SU-DHL-6 (cell line): ENCODE data around the gene SLC16A12.

ENCODE experiments used
- H2AFZ ChIP-seq: fragments of 200-600 bp; sonication (generic); 2 replicates; pipeline ENCODE4 v1.6.1; 2014; ENCODE audit warnings: low read depth, mild to moderate bottlenecking, moderate library complexity, mixed read lengths, antibody characterized with exemption, low read length; ENCODE audit not compliant: severe bottlenecking
- H3F3A ChIP-seq: fragments of 200-600 bp; shearing (Covaris generic); 2 replicates; pipeline ENCODE4 v1.6.0; 2016; ENCODE audit warnings: antibody characterized with exemption, mild to moderate bottlenecking; ENCODE audit not compliant: insufficient read depth
- H3K27ac ChIP-seq: fragments of 200-600 bp; sonication (generic); 2 replicates; pipeline ENCODE4 v1.5.1; 2016; ENCODE audit warnings: low read depth, mild to moderate bottlenecking, low read length, moderate library complexity, mixed read lengths
- H3K27me3 ChIP-seq: fragments of 200-600 bp; sonication (generic), shearing (Covaris generic); 2 replicates; pipeline ENCODE4 v1.6.0; 2014; ENCODE audit warnings: mild to moderate bottlenecking, low read length
- H3K36me3 ChIP-seq: fragments of 200-600 bp; sonication (generic); 2 replicates; pipeline ENCODE4 v1.6.1; 2014; ENCODE audit warnings: mild to moderate bottlenecking, low read length, mixed read lengths
- H3K4me2 ChIP-seq: fragments of 300-600, 200-600 bp; shearing (Covaris generic), sonication (generic); 2 replicates; pipeline ENCODE4 v1.6.0; 2014; ENCODE audit warnings: low read length, low read depth, mild to moderate bottlenecking; ENCODE audit not compliant: poor library complexity, severe bottlenecking
- H3K4me3 ChIP-seq: fragments of 200-600 bp; sonication (generic); 2 replicates; pipeline ENCODE4 v1.5.1; 2014; ENCODE audit warnings: antibody characterized with exemption, low read length, mild to moderate bottlenecking, mixed read lengths; ENCODE audit not compliant: insufficient read depth, poor library complexity, severe bottlenecking
- H3K79me2 ChIP-seq: fragments of 200-600 bp; sonication (generic); 2 replicates; pipeline ENCODE4 v1.6.1; 2014; ENCODE audit warnings: mild to moderate bottlenecking, low read length, moderate library complexity; ENCODE audit not compliant: insufficient read depth
- H3K9ac ChIP-seq: fragments of 200-600 bp; sonication (generic); 2 replicates; pipeline ENCODE4 v1.7.0; 2014; ENCODE audit warnings: mild to moderate bottlenecking, low read length
- H3K9me2 ChIP-seq: fragments of 200-600 bp; sonication (generic); replicated peaks from 2 replicates; pipeline ENCODE4 v1.6.1; 2014; ENCODE audit warnings: low read length; ENCODE audit not compliant: insufficient read depth
- H3K9me3 ChIP-seq: fragments of 200-600 bp; sonication (generic); 2 replicates; pipeline ENCODE4 v1.6.1; 2014; ENCODE audit warnings: low read length, mixed read lengths; ENCODE audit not compliant: insufficient read depth
- H4K20me1 ChIP-seq: fragments of 200-600 bp; sonication (generic); 2 replicates; pipeline ENCODE4 v1.6.1; 2014; ENCODE audit warnings: low read depth, mild to moderate bottlenecking, antibody characterized with exemption, low read length, moderate library complexity, mixed read lengths
- CTCF ChIP-seq: fragments of 200-600 bp; sonication (generic); IDR thresholded peaks from one replicate; pipeline ENCODE4 v1.5.1; 2017; ENCODE audit warnings: antibody characterized with exemption, mild to moderate bottlenecking, low read length, moderate library complexity; ENCODE audit not compliant: insufficient read depth, poor library complexity, severe bottlenecking
- EZH2phosphoT487 ChIP-seq: fragments of 200-600 bp; sonication (generic), shearing (Covaris generic); conservative IDR thresholded peaks from 2 replicates; pipeline ENCODE4 v1.6.1; 2018; ENCODE audit warnings: mild to moderate bottlenecking, antibody characterized with exemption, low read length, moderate library complexity, mixed read lengths

SLC16A12 gene

GRCh38 chr10:89389254-89389653 is 146.1 kb downstream of the SLC16A12 start:
- Histone ChIP-seq H3K4me3 (no peak overlapping the region), H3K4me2 (no peak overlapping the region), H4K20me1 (no peaks in the 10 kb centered on the region), H3K36me3 (no peaks in the 10 kb centered on the region), H3K9me2 (no peaks in the 10 kb centered on the region), H3K9me3 (no peaks in the 10 kb centered on the region), H3F3A (no peaks in the 10 kb centered on the region), H2AFZ (no peak overlapping the region), H3K27me3 (no peaks in the 10 kb centered on the region), H3K79me2 (no peaks in the 10 kb centered on the region), H3K9ac (no peak overlapping the region), H3K27ac (no peak overlapping the region)
- TF ChIP-seq EZH2phosphoT487 (no peak), CTCF (no peak)

- no peaks in the 10 kb centered on the region for H4K20me1 ChIP-seq
- no peak overlapping the region for H3K9ac ChIP-seq
- no peaks in the 10 kb centered on the region for H3K36me3 ChIP-seq
- H3K9me3 ChIP-seq, result no peaks in the 10 kb centered on the region
- no peak for TF ChIP-seq EZH2phosphoT487
- TF ChIP-seq CTCF, result no peak
- no peak overlapping the region for H3K4me3 ChIP-seq
- H3K27me3 ChIP-seq, result no peaks in the 10 kb centered on the region
- no peak overlapping the region for H3K4me2 ChIP-seq
- no peak overlapping the region for H3K27ac ChIP-seq
- H2AFZ ChIP-seq, result no peak overlapping the region
- no peaks in the 10 kb centered on the region for H3K9me2 ChIP-seq
- no peaks in the 10 kb centered on the region for H3F3A ChIP-seq
- H3K79me2 ChIP-seq, result no peaks in the 10 kb centered on the region
Measured at GRCh38 chr10:89388806-89389205, 146.6 kb downstream of the SLC16A12 start.

DNA sequence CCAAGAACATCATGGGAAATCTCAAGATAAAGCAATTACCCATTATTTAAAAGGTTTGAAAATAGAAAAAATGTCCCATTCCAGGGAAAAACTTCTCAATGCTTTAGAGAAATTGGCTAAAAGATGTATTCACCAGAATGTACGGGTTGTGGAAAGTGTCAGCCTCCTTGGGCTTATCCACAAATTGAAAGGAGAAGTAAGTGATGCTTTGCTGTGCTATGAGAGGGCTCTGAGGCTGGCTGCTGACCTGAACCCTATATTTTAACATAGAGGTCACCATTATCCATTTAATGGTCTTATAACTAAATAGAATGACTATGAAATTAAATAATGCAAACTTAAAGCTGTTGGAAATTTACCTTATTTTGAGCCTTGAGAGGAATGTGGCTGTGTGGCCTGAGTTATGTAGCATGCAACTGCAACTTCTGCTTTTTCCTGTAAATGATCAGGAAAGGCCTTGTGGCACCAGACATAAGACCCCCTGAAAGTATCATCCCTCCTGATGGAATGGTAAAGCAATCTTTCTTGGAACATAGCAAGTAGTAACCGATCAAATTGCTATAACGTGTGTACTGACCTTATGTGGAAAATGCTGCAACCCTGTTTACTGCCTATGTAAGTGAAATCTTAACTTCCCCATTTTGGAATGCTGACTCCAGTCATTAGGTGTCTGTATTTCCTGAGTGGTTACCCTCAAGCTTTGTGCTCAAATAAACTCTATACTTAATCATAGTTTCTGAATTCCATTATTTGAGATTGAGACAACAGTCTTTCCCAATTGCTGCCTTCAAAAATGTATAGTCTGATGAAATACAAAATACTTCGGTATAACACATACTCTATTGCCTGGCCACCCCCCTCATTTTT is 150.7 kb downstream of the SLC16A12 start:
- no peak overlapping the region for H3K27ac ChIP-seq
- H3K9me3 ChIP-seq, result no peaks in the 10 kb centered on the region
- no peaks in the 10 kb centered on the region for H3K79me2 ChIP-seq
- H3K4me2 ChIP-seq, result no peak overlapping the region
- H3K36me3 ChIP-seq, result no peaks in the 10 kb centered on the region
- no peaks in the 10 kb centered on the region for H3F3A ChIP-seq
- H3K9me2 ChIP-seq, result no peaks in the 10 kb centered on the region
- no peak for TF ChIP-seq CTCF
- no peak for TF ChIP-seq EZH2phosphoT487
- no peak overlapping the region for H3K9ac ChIP-seq
- H4K20me1 ChIP-seq, result no peaks in the 10 kb centered on the region
- no peak overlapping the region for H2AFZ ChIP-seq
- H3K4me3 ChIP-seq, result no peak overlapping the region
- H3K27me3 ChIP-seq, result no peaks in the 10 kb centered on the region
